Measurements from ENCODE around the gene RASAL2.
"Not testable (repeated sequence)": the region's sequence is repeated elsewhere in the genome, so short reads cannot be mapped to it uniquely, and the experiment has no call there.

The RASAL2 gene

DNA sequence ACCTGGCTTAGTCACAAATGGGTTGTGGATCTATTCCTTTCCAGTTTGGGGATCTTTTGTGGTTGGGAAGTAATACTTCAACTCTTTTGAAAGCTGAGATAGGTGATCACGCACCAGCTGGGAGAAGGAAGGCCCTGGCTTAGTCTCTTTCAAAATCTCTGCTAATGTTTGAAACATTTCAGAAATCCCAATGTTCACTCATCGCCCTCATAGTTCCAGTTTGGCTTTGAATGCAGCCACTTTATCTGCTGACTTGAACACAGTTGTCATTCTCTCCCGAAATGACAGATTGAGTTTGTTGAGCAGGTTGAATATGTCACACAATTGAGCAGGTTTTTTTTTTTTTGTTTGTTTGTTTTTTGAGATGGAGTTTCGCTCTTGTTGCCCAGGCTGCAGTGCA lies 24.6 kb downstream of the RASAL2 start:
- TF ChIP-seq, protein P1, sequence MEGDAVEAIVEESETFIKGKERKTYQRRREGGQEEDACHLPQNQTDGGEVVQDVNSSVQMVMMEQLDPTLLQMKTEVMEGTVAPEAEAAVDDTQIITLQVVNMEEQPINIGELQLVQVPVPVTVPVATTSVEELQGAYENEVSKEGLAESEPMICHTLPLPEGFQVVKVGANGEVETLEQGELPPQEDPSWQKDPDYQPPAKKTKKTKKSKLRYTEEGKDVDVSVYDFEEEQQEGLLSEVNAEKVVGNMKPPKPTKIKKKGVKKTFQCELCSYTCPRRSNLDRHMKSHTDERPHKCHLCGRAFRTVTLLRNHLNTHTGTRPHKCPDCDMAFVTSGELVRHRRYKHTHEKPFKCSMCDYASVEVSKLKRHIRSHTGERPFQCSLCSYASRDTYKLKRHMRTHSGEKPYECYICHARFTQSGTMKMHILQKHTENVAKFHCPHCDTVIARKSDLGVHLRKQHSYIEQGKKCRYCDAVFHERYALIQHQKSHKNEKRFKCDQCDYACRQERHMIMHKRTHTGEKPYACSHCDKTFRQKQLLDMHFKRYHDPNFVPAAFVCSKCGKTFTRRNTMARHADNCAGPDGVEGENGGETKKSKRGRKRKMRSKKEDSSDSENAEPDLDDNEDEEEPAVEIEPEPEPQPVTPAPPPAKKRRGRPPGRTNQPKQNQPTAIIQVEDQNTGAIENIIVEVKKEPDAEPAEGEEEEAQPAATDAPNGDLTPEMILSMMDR (IDR thresholded peaks at IDR 0.05; ENCODE audit: insufficient read depth, low read depth, low read length, missing control alignments) = no peak
- no peak overlapping the region for H3K4me3 ChIP-seq (ENCODE audit: low read length)
- DNase-seq (ENCODE audit: low read depth) = no peak

DNA sequence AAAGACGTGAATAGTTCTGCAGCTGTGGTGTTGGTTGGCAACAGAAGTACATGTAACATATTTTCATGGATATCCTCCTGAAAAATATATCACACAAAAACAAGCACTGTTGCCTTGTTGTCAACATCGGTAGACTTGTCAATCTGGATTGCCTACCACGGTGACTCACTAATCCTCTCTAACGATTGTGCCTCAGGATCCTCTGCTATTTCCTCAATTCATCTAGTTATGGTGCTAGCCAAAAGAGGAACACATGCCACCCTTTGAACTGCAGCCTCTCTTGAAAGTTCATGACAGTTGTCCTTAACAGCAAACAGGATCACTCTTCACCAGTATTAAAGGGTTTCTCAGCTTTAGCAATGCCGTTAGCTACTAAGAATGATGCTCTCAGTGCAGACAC lies 25.7 kb downstream of the RASAL2 start:
- no peak overlapping the region for H3K4me3 ChIP-seq (ENCODE audit: low read length)
- DNase-seq (ENCODE audit: low read depth) = peak; percentile 84
- TF ChIP-seq, protein P1 (IDR thresholded peaks at IDR 0.05; ENCODE audit: insufficient read depth, low read depth, low read length, missing control alignments) = no peak

DNA sequence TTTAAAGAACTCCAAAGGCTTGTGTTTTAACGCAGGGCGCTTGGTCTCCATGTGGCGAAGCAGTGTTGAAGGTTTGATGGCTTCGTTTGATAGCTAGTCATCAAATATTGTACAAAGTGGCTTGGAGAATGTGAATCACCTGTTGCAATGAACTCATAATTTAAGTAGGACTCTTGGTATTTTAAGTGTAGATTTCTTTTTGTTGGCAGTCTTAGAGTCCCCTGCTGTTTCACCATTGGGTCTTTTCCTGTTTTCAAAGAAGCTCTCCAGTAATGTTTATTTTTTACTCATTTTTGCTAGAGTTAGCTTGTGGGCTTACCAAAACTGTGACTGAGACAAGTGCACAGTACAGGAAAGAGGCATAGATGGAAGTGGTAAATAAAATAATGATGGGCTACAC lies 26.2 kb downstream of the RASAL2 start:
- no peak for DNase-seq (ENCODE audit: low read depth)
- no peak overlapping the region for H3K4me3 ChIP-seq (ENCODE audit: low read length)
- TF ChIP-seq, protein P1 (IDR thresholded peaks at IDR 0.05; ENCODE audit: insufficient read depth, low read depth, low read length, missing control alignments) = no peak

DNA sequence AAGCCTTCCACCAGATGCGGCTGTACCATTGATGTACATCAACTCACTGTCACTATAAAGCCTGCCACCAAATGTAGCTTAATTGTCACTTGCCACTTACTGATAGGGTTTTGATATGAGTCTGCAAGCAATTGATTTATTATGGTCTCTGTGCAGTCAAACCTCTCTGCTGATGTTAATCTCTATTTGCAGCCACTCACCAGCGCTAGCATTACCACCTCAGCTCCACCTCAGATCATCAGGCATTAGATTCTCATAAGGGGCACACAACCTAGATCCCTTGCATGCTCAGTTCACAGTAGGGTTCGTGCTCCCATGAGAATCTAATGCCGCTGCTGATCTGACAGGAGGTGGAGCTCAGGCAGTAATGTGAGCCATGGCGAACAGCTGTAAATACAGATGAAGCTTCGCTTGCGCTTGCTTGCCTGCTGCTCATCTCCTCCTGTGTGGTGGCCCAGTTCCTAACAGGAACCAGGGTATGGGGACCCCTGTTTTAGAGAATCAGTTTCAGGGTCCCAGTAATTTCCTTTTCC lies 26.7 kb downstream of the RASAL2 start:
- not testable (repeated sequence) for DNase-seq (ENCODE audit: low read depth); H3K4me3 ChIP-seq (ENCODE audit: low read length)

DNA sequence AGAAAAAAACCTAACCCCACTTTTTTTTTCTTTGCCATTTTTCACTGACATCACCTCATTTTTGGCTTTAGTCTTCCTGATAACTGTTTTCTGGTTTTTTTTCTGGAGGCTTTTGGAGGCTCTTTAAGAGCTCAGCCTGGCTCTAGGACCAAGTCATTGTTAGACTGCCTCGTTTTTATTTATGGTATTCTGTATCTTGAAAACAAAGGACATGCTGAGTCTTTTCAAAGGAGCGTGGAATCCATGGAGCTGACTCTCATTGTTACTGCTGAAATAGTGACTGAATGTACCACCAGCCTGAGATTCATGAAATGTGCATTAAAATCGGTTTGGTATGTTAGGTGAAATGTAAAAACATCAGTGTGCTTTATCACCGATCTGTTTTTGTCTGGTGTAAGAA lies 28.0 kb downstream of the RASAL2 start:
- H3K4me3 ChIP-seq (ENCODE audit: low read length) = no peak overlapping the region
- no peak for DNase-seq (ENCODE audit: low read depth)
- TF ChIP-seq, protein P1 (IDR thresholded peaks at IDR 0.05; ENCODE audit: insufficient read depth, low read depth, low read length, missing control alignments) = no peak

DNA sequence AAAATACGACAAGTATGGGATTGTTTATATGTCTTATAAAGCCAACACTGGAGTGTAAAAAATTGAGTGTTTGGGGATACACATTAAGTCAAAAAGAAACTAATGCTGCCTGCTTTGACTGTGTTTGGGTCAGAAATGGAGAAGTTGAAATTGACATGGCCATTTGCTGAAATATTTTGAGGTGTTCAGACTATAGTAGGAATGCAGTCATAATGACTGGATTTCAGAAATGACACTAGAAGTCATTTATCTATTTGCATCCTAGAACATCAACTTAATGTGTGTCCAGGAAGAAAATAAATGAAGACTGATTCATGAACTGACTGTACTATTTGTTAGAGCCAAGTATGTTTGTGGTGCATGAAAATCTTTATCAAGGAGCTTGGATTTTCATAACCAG lies 28.4 kb downstream of the RASAL2 start:
- no peak overlapping the region for H3K4me3 ChIP-seq (ENCODE audit: low read length)
- DNase-seq (ENCODE audit: low read depth) = no peak
- TF ChIP-seq, protein P1 (IDR thresholded peaks at IDR 0.05; ENCODE audit: insufficient read depth, low read depth, low read length, missing control alignments) = no peak

DNA sequence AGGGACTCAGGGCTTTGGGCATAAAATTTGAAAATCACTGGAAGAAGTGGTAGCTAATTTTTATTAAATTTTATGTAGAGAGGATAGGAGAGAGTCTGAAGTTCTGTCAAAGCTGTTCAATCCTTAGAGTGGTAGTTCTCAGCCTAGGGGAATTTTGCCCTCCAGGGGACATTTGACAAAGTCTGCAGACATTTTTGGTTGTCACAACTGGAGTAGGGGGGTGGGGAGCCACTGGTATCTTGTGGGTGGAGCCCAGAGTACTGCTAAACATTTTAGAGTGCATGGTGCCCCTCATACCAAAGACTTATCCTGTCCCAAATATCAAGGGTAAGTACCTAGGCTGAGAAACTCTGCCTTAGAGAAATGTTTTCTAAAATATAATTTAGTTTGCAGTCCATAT lies 30.2 kb downstream of the RASAL2 start:
- no peak for DNase-seq (ENCODE audit: low read depth)
- H3K4me3 ChIP-seq (ENCODE audit: low read length) = no peak overlapping the region
- TF ChIP-seq, protein P1 (IDR thresholded peaks at IDR 0.05; ENCODE audit: insufficient read depth, low read depth, low read length, missing control alignments) = no peak
